ENCODE measurements around the gene HCK.

Gene HCK

GRCh38 chr20:32052090-32052777 is at the start of gene HCK:
Gene HCK, plus strand, starts transcription at chr20:32052242.
- no peak for DNase-seq (ENCODE audit: low read depth in 1 of 2, low spot score in 1 of 2)

- DNase-seq (ENCODE audit: low read depth in 1 of 2, low spot score in 1 of 2) = no peak
Observed at GRCh38 chr20:32003325-32003724, 48.7 kb upstream of the HCK start.

GRCh38 chr20:32004963-32005362 is 47.1 kb upstream of the HCK start:
- no peak for DNase-seq (ENCODE audit: low read depth in 1 of 2, low spot score in 1 of 2)

- DNase-seq (ENCODE audit: low read depth in 1 of 2, low spot score in 1 of 2) = no peak
Observed at GRCh38 chr20:32006053-32006452, 46.0 kb upstream of the HCK start.

GRCh38 chr20:32006841-32007786 is 44.9 kb upstream of the HCK start:
- DNase-seq (ENCODE audit: low read depth in 1 of 2, low spot score in 1 of 2) = no peak

- DNase-seq (ENCODE audit: low read depth in 1 of 2, low spot score in 1 of 2) = no peak
Observed at GRCh38 chr20:32007787-32008616, 44.0 kb upstream of the HCK start.

- no peak for DNase-seq (ENCODE audit: low read depth in 1 of 2, low spot score in 1 of 2)
Observed at GRCh38 chr20:32009564-32009963, 42.5 kb upstream of the HCK start.

GRCh38 chr20:32010101-32010500 is 41.9 kb upstream of the HCK start, which contains the start of gene CCM2L:
Gene CCM2L, plus strand, starts transcription at chr20:32010438. Its CDS starts 17 bp downstream, at chr20:32010455.
- DNase-seq (ENCODE audit: low read depth in 1 of 2, low spot score in 1 of 2) = no peak

- no peak for DNase-seq (ENCODE audit: low read depth in 1 of 2, low spot score in 1 of 2)
Observed at GRCh38 chr20:32010666-32011065, 41.4 kb upstream of the HCK start.

- DNase-seq (ENCODE audit: low read depth in 1 of 2, low spot score in 1 of 2) = no peak
Observed at GRCh38 chr20:32012159-32012688, 39.8 kb upstream of the HCK start.

- DNase-seq (ENCODE audit: low read depth in 1 of 2, low spot score in 1 of 2) = no peak
Observed at GRCh38 chr20:32013326-32013725, 38.7 kb upstream of the HCK start.

- DNase-seq (ENCODE audit: low read depth in 1 of 2, low spot score in 1 of 2) = peak; percentile 11 to 21
Observed at GRCh38 chr20:32017711-32018251, 34.3 kb upstream of the HCK start.

- DNase-seq (ENCODE audit: low read depth in 1 of 2, low spot score in 1 of 2) = peak; percentile 7 to 29
Observed at GRCh38 chr20:32018269-32019155, 33.5 kb upstream of the HCK start.

- DNase-seq (ENCODE audit: low read depth in 1 of 2, low spot score in 1 of 2) = no peak
Observed at GRCh38 chr20:32019156-32019510, 32.9 kb upstream of the HCK start.

GRCh38 chr20:32019563-32020463 is 32.2 kb upstream of the HCK start:
- DNase-seq (ENCODE audit: low read depth in 1 of 2, low spot score in 1 of 2) = no peak

GRCh38 chr20:32021091-32021490 is 31.0 kb upstream of the HCK start:
- no peak for DNase-seq (ENCODE audit: low read depth in 1 of 2, low spot score in 1 of 2)

- DNase-seq (ENCODE audit: low read depth in 1 of 2, low spot score in 1 of 2) = no peak
Observed at GRCh38 chr20:32024683-32025295, 27.3 kb upstream of the HCK start.

GRCh38 chr20:32027643-32028042 is 24.4 kb upstream of the HCK start:
- no peak for DNase-seq (ENCODE audit: low read depth in 1 of 2, low spot score in 1 of 2)

Data from stimulated activated CD4-positive, alpha-beta T cell treated with anti-CD3 and anti-CD28 coated beads, Interleukin-15, amount 100 ng/mL, for 1 hour (primary cell).